ENCODE results near the gene ZNF831.

The ZNF831 gene

DNA sequence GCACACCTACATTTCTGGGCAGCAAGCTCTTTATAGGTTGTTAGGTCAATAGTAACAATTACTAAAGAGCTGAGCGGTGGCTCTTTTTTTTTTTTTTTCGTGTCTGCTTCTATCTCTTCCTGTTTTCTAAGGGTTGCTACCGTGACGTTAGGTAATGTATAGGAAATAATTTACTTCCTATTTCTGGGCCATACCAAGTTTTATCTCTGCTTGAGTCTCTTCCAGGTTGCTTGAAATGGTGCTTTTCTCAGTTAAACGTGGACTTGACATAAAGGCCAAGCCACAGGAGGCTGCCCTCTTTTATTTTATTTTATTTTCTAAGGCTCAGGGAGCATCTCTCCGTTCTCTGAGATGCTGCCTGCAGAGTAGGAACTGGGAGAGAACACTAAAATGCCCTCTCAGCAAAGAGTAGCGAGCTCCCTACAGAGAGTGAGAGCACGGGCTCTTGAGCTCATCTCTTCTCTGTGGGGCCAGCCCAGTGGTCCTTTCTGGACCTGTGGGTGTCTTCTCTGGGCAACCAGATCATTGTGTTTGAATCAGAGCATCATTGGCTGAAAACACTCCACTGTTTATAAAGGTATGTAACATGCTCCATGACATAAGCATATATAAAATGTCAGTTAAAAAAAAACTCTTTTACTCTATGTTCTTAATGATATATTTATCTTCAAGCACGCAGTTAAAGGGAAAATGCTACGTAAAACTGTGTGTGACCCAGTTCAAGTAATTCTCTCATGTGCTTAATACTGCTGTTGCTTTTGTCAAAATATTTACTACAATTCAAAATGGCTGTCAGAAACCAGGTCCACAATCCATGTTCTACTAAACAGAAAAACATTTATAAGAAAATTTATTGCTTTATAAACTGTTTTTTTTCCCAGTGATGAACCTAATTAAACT lies at the start of gene ZNF831:
Gene ZNF831 (plus strand): TSS at position 191 of the 900 bp plus-strand sequence. CDS start 27,199 bp downstream, outside the sequence.
- no peak for DNase-seq

GRCh38 chr20:59117526-59117925 lies 46.1 kb upstream of the ZNF831 start:
- DNase-seq: no peak

DNA sequence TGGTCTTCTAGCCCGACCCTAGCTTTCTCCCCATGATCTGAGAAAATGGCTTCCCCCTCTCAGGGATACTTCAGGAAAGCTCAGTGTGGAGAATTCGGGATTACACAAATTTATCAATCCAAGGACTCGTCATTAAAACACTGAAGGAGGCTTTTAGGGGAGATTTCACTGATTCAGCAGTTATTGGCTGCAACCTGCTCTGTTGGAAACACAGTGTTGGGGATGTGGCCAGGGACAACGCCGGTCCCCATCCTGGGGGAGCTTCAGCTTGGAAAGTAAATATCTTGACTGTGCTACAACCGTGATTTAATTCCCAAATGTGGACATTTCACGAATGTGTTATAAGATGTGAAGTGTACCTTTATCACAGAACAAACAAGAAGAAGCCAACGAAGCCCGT lies 44.8 kb upstream of the ZNF831 start:
- DNase-seq: no peak

DNA sequence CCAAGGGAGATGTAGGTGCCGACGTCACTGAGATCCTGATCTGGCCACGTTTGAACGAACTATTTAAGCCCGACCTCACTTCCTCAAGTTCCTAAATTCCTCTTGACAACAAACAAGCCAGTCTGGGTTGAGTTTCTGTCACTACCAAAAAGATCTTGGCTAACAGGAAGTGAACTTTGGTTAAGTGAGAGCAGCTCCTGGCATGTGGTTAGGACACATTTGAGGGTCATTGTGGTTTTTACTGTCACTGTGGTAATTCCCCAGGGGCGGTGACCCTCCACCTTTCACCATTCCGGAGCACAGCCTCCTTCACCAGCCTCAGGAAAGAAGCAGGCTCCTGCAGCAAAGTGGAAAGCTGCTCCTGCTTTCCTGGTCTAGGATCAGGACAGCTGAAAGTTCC lies 43.1 kb upstream of the ZNF831 start:
- no peak for DNase-seq

GRCh38 chr20:59120919-59121318 lies 42.7 kb upstream of the ZNF831 start:
- DNase-seq: no peak

DNA sequence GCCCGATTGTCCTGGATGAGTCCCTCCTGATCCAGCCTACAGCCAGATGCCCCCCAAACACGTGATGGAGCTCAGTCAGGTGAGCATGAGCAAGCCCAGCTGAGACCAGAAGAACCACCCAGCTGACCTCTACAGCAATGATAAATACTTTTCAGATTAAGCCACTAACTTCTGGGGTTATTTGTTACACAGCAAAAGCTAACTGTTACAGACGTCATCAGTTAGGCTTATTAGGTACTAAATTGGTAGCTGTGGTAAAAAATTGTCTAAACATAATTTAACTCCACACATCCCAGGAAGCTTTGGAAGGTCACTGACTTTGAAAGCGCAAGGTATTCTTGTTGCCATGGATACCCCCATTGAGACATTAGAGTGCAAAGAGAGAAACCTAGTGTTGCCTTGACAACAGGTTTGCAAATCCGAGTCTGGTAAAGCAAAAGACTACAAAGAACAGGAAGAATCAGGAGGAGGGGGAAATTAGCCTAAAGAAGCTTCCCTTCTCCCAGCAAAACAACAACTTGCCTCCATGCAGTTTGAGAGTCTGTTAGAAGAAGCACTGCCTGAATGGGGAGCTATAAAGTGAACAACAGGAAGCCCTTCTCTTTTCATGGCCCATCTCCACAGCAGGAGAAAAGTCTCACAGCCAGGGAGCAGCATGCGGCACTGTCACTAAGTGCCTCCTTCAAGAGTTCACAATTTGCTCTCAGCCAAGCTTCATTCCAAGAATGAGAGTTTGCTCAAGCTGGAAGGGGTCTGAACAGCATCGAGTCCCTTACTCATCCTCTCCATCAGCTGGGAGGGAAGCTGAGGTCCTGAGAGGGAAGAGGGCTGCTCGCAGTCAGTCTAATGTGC lies 41.7 kb upstream of the ZNF831 start:
- no peak for DNase-seq

GRCh38 chr20:59122566-59122919 lies 41.1 kb upstream of the ZNF831 start:
- no peak for DNase-seq

DNA sequence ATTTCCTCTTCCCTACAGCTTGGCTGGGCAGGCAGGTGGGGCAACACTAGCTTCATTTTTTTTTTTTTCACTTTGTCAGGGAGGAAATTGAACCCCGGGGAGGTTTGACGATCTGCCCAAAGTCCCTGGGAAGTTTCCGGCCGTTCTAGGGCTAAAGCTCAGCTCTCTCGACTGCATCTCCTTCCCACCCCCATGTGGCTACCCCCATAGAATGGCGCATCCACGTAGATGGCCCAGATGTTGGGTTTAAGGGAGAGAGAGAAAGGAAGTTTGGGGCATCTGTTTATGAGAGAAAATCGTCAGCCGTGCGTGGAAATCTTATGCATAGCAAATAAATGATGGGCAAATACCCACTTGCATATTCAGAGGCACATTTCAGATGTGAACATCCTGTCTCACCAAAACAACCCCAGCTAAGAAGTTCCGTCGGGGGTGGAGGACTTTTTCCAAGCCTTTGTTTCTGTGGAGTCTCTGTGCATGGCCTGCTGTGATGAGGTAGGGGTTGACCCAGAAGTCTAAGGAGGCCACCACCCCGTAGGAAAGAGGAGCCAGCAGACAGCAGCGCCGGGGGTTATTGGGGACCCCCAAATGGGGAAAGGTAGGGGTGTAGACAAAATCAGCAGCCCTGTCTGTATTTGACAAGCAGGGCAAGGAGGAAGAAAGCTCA lies 40.5 kb upstream of the ZNF831 start:
- no peak for DNase-seq

- DNase-seq: no peak
Observed at GRCh38 chr20:59123678-59124255, 39.9 kb upstream of the ZNF831 start.

GRCh38 chr20:59124296-59125029 lies 39.2 kb upstream of the ZNF831 start:
- DNase-seq: no peak

DNA sequence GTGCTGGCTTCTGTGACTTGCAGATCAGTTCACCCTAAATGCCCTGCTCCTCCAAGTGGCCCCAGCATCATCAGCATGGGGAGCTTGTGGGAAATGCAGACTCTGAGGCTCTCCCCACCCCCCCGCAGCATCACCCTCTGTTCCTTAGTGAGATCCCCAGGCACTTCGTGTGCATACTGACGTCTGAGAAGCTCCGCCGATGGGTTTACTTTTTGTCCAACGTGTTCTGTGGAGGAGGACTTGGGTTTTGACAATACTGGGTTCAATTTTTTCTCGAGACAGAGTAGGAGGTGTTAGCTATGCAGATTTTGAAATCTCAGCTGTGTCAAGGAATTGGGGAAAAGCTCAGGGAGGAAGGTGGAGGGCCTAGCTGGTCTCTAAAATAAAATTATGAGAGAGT lies 38.3 kb upstream of the ZNF831 start:
- no peak for DNase-seq

GRCh38 chr20:59125836-59126235 lies 37.8 kb upstream of the ZNF831 start:
- DNase-seq: no peak

- DNase-seq: no peak
Observed at GRCh38 chr20:59127839-59128238, 35.8 kb upstream of the ZNF831 start.

DNA sequence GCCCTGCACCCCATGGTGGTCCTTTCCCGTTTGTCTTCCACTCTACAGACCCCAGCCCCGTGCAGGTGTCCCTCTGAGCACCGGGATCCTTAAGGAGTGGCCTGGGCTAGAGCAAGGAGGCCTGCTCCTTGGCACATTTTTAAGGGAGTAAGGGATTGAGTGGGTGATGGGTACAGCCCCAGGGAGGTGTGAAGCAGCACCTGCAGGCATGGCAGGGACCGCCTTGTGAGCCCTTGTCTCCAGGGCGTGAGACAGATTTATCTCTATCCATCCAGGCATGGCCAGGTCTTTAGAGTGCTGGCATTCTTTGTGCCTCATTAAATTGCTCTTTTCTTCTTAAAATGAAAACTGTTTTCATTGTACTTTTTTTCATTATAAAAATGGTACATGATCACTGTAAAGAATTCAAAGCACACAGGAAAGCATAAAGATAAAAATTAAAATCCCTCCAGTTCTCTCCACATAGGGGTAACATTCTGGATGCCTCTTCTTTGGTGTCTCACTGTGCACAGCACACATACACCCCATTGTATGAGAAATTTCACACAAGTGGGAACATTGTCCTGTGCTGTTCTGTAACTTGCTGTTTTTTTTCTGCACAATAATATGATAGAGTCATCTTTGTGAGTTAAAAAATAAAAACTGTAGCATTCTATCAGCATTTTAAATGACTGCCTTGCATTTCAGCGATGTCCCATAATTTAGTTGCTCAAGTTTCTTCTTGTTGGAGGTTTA lies 31.9 kb upstream of the ZNF831 start:
- DNase-seq: no peak

DNA sequence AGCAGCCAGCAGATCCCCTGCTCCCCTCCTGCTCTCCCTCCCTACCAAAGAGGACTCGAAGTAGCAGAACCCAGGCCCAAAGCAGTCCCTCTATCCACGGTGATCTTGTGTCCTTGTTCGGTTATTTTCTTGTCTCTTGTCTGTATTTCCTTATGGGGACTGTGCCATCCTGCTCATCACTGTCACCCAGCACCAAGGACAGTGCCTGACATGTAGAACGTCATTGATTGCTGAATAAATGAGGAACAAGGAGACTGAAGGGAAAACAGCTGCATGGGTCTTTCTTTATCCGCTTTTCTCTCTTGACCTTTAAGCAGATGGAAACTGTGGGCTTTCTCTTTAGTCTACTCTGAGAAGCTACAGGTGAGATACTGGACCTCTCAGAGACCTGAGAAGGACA lies 29.4 kb upstream of the ZNF831 start:
- no peak for DNase-seq

GRCh38 chr20:59135093-59135492 lies 28.5 kb upstream of the ZNF831 start:
- no peak for DNase-seq

DNA sequence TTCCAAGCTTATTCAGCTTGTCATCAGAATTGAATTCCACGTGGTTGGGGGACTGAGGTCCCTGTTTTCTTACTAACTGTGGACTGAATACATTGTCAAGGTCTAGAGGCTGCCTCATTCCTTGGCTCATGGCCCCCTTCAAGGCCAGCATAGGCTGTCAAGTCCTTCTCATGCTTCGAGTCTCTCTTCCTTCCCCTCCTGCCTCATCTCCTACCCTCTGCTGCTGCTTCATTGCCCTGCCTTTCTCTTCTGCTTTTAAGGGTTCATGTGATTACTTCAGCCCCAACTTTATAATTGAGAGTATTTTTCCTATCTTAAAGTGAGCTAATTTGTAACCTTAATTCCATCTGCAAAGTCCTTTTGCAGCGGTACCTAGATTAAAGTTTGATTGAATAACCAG lies 27.6 kb upstream of the ZNF831 start:
- DNase-seq: no peak

DNA sequence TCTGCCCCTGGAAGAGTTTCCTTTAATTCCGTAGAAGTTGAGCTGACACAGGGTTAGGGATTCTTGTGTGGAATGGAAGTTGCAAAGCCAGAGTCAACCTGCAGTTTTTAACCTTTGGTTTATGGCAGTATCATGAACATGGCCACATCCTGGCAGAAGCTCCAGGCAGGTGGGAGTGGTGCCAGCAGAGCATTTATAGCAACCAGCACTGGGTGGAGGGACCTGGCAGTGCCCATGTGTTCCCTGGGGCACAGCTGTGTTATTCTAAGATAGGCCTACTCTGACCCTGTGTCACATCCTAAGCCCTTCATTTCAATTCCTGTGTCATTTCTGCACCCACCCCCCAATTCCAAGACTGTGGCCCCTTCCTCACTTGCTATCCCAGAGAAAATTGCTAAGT lies 26.1 kb upstream of the ZNF831 start:
- no peak for DNase-seq

DNA sequence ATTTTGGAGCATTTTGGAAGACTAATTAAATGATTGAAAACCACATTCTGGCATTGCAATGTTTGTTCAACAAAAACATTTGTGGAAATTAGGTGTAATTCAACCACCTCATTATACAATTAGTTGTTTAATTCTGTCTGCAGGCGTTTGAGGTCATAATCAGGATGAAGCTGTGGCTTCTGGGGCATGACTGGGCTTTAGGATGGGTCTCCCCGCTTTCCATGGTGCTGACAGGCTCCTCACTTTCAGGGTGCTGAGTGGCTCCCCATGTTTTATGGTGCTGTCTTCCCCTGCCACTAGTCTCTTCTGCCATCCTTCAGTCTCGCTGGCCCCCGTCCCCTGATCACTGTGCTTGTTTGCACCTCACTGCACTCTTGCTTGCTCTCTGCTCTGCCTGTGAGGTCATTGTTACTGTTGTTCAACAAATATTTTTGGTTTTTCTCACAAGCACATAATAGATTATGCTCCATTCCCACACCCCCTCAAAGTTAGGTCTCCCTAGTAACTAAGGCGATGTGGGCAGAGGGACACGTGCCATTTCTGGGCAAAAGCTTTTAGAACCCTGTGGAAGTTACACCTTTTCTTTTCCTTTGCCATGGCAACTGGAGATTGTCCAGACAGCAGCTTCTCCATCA lies 25.4 kb upstream of the ZNF831 start:
- DNase-seq: no peak

DNA sequence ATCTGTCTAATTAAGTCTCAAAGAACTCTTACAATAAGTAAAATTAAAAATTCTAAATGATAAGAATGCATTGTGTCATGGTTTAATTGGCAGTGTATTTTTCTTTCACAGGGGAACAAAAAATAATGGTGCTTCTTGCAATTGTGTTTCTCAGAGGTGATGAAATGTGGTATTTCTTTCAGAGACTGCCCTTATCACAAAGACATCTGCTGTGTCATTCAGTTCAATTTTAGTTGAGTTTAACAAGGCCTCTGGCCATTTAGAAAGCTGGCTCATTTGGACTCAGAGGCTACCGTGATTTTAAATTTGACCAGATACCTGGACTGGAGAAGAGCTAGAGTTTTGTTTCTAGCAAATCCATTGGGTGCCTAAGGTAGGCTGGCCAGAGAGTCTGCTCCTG lies 23.6 kb upstream of the ZNF831 start:
- DNase-seq: no peak
